Measurements from ENCODE around the gene KLHL24.
A peak's percentile ranks its signal among the peaks of the same experiment; 100 is the strongest.
"Not testable (repeated sequence)": the region's sequence is repeated elsewhere in the genome, so short reads cannot be mapped to it uniquely, and the experiment has no call there.

Gene KLHL24

GRCh38 chr3:183635431-183636220 lies at the start of gene KLHL24:
TSS of gene KLHL24 (plus strand) at chr3:183635623. CDS start at chr3:183650357, 14,734 bp downstream.
- DNase-seq (ENCODE audit: low read depth), result peak; percentile 82

- DNase-seq (ENCODE audit: low read depth), result no peak
Measured at GRCh38 chr3:183586477-183586876, 48.9 kb upstream of the KLHL24 start.

- DNase-seq (ENCODE audit: low read depth), result no peak
Measured at GRCh38 chr3:183587336-183587735, 48.1 kb upstream of the KLHL24 start.

GRCh38 chr3:183590442-183590841 lies 45.0 kb upstream of the KLHL24 start:
- DNase-seq (ENCODE audit: low read depth), result no peak

- no peak for DNase-seq (ENCODE audit: low read depth)
Measured at GRCh38 chr3:183591881-183592521, 43.4 kb upstream of the KLHL24 start.

- no peak for DNase-seq (ENCODE audit: low read depth)
Measured at GRCh38 chr3:183592821-183593220, 42.6 kb upstream of the KLHL24 start.

- DNase-seq (ENCODE audit: low read depth), result no peak
Measured at GRCh38 chr3:183594636-183595035, 40.8 kb upstream of the KLHL24 start.

GRCh38 chr3:183597959-183598358 lies 37.5 kb upstream of the KLHL24 start:
- no peak for DNase-seq (ENCODE audit: low read depth)

GRCh38 chr3:183611326-183611725 lies 24.1 kb upstream of the KLHL24 start:
- not testable (repeated sequence) for DNase-seq (ENCODE audit: low read depth)

GRCh38 chr3:183613366-183614285 lies 21.8 kb upstream of the KLHL24 start:
- DNase-seq (ENCODE audit: low read depth), result no peak

GRCh38 chr3:183618542-183618941 lies 16.9 kb upstream of the KLHL24 start:
- DNase-seq (ENCODE audit: low read depth), result no peak

GRCh38 chr3:183619010-183619409 lies 16.4 kb upstream of the KLHL24 start:
- no peak for DNase-seq (ENCODE audit: low read depth)

GRCh38 chr3:183619624-183620251 lies 15.7 kb upstream of the KLHL24 start:
- DNase-seq (ENCODE audit: low read depth), result no peak

GRCh38 chr3:183620252-183620628 lies 15.2 kb upstream of the KLHL24 start:
- no peak for DNase-seq (ENCODE audit: low read depth)

GRCh38 chr3:183622473-183622872 lies 12.9 kb upstream of the KLHL24 start:
- DNase-seq (ENCODE audit: low read depth), result not testable (repeated sequence)

GRCh38 chr3:183626877-183627594 lies 8.4 kb upstream of the KLHL24 start:
- no peak for DNase-seq (ENCODE audit: low read depth)

GRCh38 chr3:183629546-183630301 lies 5.7 kb upstream of the KLHL24 start:
- no peak for DNase-seq (ENCODE audit: low read depth)

GRCh38 chr3:183631715-183632114 lies 3.7 kb upstream of the KLHL24 start:
- DNase-seq (ENCODE audit: low read depth), result no peak

- not testable (repeated sequence) for DNase-seq (ENCODE audit: low read depth)
Measured at GRCh38 chr3:183632725-183633124, 2.7 kb upstream of the KLHL24 start.

GRCh38 chr3:183634707-183635106 lies 716 bp upstream of the KLHL24 start:
- DNase-seq (ENCODE audit: low read depth), result no peak

- no peak for DNase-seq (ENCODE audit: low read depth)
Measured at GRCh38 chr3:183635107-183635430, 354 bp upstream of the KLHL24 start.

Data from activated gamma-delta T cell treated with anti-CD3 and anti-CD28 coated beads, Interleukin-2, amount 50 U/mL, for 16 hours (primary cell).